Kidney epithelial cell (primary cell): Measurements from ENCODE around the gene LDLRAD4. TPM values are rescaled to one million over a fixed set of nuclear protein-coding genes. Genes with fewer than 3 reads are reported as not detected.

Source experiments
- DNase-seq: peaks from one replicate; pipeline ENCODE4 v3.0.0-alpha.2; 2010; ENCODE audit warnings: low read depth
- H3K27me3 ChIP-seq: 2 replicates; pipeline ENCODE4 v1.6.0; 2011; ENCODE audit warnings: low read length; ENCODE audit not compliant: control insufficient read depth, insufficient read depth
- H3K36me3 ChIP-seq: 2 replicates; pipeline ENCODE4 v1.5.1; 2011; ENCODE audit warnings: low read length; ENCODE audit not compliant: control insufficient read depth, insufficient read depth
- H3K4me3 ChIP-seq: 2 replicates; pipeline ENCODE4 v1.5.1; 2011; ENCODE audit warnings: low read depth, mild to moderate bottlenecking, control low read depth, low read length
- CTCF ChIP-seq: IDR thresholded peaks from 2 replicates; pipeline ENCODE4 v1.5.1; 2011; ENCODE audit warnings: mild to moderate bottlenecking, moderate library complexity, low read length, control low read depth, inconsistent platforms; ENCODE audit not compliant: insufficient read depth, poor library complexity, severe bottlenecking
- total RNA-seq: library from RNA; depleted of rRNA; stranded (reverse); fragments of >200 nt; gene quantifications from 2 replicates; pipeline ENCODE4 v1.2.3, GENCODE V29; 2015

Gene LDLRAD4
- total RNA-seq, 1 donor from 2014 or later, result 5.8 TPM

GRCh38 chr18:13570856-13571495 is 352.4 kb downstream of the LDLRAD4 start:
- Histone ChIP-seq H3K4me3 (no peak overlapping the region), H3K27me3 (no peaks in the 10 kb centered on the region), H3K36me3 (no peaks in the 10 kb centered on the region)
- no peak for TF ChIP-seq CTCF
- no peak for DNase-seq

GRCh38 chr18:13572148-13572547 is 353.6 kb downstream of the LDLRAD4 start:
- Histone ChIP-seq H3K27me3 (no peaks in the 10 kb centered on the region), H3K36me3 (no peaks in the 10 kb centered on the region), H3K4me3 (no peak overlapping the region)
- DNase-seq, result no peak
- no peak for TF ChIP-seq CTCF

- Histone ChIP-seq H3K36me3 (no peaks in the 10 kb centered on the region), H3K4me3 (no peak overlapping the region), H3K27me3 (no peaks in the 10 kb centered on the region)
- no peak for DNase-seq
- no peak for TF ChIP-seq CTCF
Observed at GRCh38 chr18:13572721-13573120, 354.2 kb downstream of the LDLRAD4 start.

GRCh38 chr18:13573750-13574149 is 355.2 kb downstream of the LDLRAD4 start:
- no peak overlapping the region for H3K4me3 ChIP-seq
- TF ChIP-seq CTCF, result no peak
- DNase-seq, result no peak
- no peaks in the 10 kb centered on the region for H3K27me3 ChIP-seq
- H3K36me3 ChIP-seq, result no peaks in the 10 kb centered on the region

GRCh38 chr18:13574355-13574754 is 355.8 kb downstream of the LDLRAD4 start:
- DNase-seq, result no peak
- Histone ChIP-seq H3K36me3 (no peaks in the 10 kb centered on the region), H3K4me3 (no peak overlapping the region), H3K27me3 (no peaks in the 10 kb centered on the region)
- no peak for TF ChIP-seq CTCF

- no peak for DNase-seq
- H3K27me3 ChIP-seq, result no peaks in the 10 kb centered on the region
- TF ChIP-seq CTCF, result no peak
- H3K4me3 ChIP-seq, result no peak overlapping the region
- no peaks in the 10 kb centered on the region for H3K36me3 ChIP-seq
Observed at GRCh38 chr18:13574761-13575160, 356.2 kb downstream of the LDLRAD4 start.
